Measurements from ENCODE around the gene TEAD4.
"Not testable (repeated sequence)": the region's sequence is repeated elsewhere in the genome, so short reads cannot be mapped to it uniquely, and the experiment has no call there.

Gene TEAD4

GRCh38 chr12:3054374-3054773 is 95.2 kb downstream of the TEAD4 start:
- no peak for DNase-seq

- DNase-seq, result no peak
These were observed 96.0 kb downstream of the TEAD4 start for GRCh38 chr12:3055026-3055703.

GRCh38 chr12:3055704-3056467 is 96.7 kb downstream of the TEAD4 start:
- DNase-seq, result no peak

- DNase-seq, result no peak
These were observed 101.9 kb downstream of the TEAD4 start for GRCh38 chr12:3061059-3061458.

- DNase-seq, result no peak
These were observed 102.5 kb downstream of the TEAD4 start for GRCh38 chr12:3061501-3062215.

- no peak for DNase-seq
These were observed 106.1 kb downstream of the TEAD4 start for GRCh38 chr12:3065300-3065699.

- not testable (repeated sequence) for DNase-seq
These were observed 106.6 kb downstream of the TEAD4 start for GRCh38 chr12:3065846-3066245.

- DNase-seq, result no peak
These were observed 110.5 kb downstream of the TEAD4 start for GRCh38 chr12:3069714-3070113.

- DNase-seq, result no peak
These were observed 111.9 kb downstream of the TEAD4 start for GRCh38 chr12:3071107-3071506.

GRCh38 chr12:3071710-3072109 is 112.5 kb downstream of the TEAD4 start:
- DNase-seq, result no peak

- peak; percentile 85 for DNase-seq
These were observed 114.4 kb downstream of the TEAD4 start for GRCh38 chr12:3073438-3074250.

- no peak for DNase-seq
These were observed 116.1 kb downstream of the TEAD4 start for GRCh38 chr12:3075315-3075714.

- DNase-seq, result peak; percentile 70
These were observed 117.8 kb downstream of the TEAD4 start, which contains the start of gene TSPAN9 for GRCh38 chr12:3076730-3077571. Gene TSPAN9, plus strand, starts transcription at chr12:3077379. Its CDS starts 123,815 bp downstream, at chr12:3201194.

- peak; percentile 8 for DNase-seq
These were observed 118.4 kb downstream of the TEAD4 start for GRCh38 chr12:3077572-3078081.

- DNase-seq, result no peak
These were observed 119.1 kb downstream of the TEAD4 start for GRCh38 chr12:3078086-3078820.

- DNase-seq, result no peak
These were observed 121.9 kb downstream of the TEAD4 start for GRCh38 chr12:3081091-3081490.

GRCh38 chr12:3081886-3082285 is 122.7 kb downstream of the TEAD4 start:
- no peak for DNase-seq

- no peak for DNase-seq
These were observed 124.2 kb downstream of the TEAD4 start for GRCh38 chr12:3083241-3083920.

GRCh38 chr12:3083921-3084347 is 124.7 kb downstream of the TEAD4 start:
- DNase-seq, result no peak

- DNase-seq, result no peak
These were observed 125.5 kb downstream of the TEAD4 start for GRCh38 chr12:3084742-3085141.

All from CD4-positive, alpha-beta T cell treated with Interleukin-10 for 1 hour (primary cell).